ENCODE data around the gene CLIC3.
A peak's percentile ranks its signal among the peaks of the same experiment; 100 is the strongest.
"Not testable (repeated sequence)": the region's sequence is repeated elsewhere in the genome, so short reads cannot be mapped to it uniquely, and the experiment has no call there.

The CLIC3 gene

DNA sequence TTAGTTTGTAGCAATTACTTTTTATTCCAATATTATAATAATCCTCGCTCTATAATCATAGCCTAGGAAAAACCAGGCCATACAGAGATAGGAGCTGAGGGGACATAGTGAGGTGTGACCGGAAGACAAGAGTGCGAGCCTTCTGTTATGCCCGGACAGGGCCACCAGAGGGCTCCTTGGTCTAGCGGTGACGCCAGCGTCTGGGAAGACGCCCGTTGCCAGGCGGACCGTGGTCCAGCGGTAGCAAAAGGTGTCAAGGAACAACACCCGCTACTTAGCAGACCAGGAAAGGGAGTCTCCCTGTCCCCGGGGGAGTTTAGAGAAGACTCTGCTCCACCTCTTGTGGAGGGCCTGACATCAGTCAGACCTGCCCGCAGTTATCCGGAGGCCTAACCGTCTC, 7.9 kb upstream of the CLIC3 start:
- not testable (repeated sequence) for DNase-seq (ENCODE audit: low read depth in 3 of 3, low spot score in 1 of 3)

GRCh38 chr9:137002646-137003041, 6.3 kb upstream of the CLIC3 start:
- DNase-seq (ENCODE audit: low read depth in 3 of 3, low spot score in 1 of 3) = no peak

DNA sequence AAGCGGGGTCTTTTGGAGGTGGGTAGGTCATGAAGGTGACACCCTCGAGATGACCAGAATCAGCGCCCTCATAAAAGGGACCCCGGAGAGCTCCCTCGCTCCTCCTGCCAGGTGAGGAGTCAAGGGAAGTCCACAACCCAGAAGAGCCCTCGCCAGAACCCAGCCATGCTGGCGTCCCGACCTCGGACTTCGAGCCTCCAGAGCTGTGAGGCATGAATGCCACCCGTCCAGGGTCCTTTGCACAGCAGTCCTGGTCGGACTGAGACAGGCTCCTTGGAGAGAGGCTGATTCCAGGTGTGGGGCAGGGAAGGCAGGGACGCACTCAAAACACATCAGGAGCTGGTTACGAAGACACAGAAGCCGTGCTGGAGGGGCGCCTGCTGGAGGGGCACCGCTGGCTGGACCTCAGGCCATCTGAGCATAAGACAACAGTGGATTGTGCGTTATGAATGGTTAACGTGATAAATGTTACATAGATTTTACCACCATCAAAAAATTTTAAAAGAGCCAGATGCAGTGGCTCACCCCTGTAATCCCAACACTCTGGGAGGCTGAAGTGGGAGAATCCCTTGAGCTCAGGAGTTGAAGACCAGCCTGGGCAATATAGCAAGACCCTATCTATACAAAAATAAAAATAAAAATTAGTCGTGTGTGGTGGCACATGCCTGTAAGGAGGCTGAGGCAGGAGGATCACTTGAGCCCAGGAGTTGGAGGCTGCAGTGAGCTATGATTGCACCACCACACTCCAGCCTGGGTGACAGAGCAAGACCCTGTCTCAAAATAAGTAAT, 5.7 kb upstream of the CLIC3 start:
- no peak for DNase-seq (ENCODE audit: low read depth in 3 of 3, low spot score in 1 of 3)

- DNase-seq (ENCODE audit: low read depth in 3 of 3, low spot score in 1 of 3) = no peak
These were observed 4.0 kb upstream of the CLIC3 start for GRCh38 chr9:137000177-137000930.

DNA sequence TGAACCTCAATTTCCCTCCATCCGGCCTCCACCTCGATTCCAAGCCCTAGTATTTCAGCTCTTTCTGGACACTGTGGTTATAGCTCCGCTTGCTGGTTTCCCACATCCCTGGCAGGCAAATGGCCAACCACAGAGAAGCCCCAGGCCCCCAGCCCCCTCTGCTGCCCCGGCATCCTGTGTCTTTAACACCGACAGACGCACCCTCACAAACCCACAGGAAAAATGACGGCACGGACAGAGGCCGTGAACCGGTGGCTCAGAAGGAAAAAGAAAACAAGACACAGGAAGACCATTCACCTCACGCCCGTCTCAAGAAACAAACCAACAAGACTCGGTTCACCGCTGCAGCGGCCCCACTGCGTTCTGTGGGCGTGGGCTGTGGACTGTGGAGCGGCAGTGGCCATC, 1.5 kb upstream of the CLIC3 start:
- DNase-seq (ENCODE audit: low read depth in 3 of 3, low spot score in 1 of 3) = no peak

DNA sequence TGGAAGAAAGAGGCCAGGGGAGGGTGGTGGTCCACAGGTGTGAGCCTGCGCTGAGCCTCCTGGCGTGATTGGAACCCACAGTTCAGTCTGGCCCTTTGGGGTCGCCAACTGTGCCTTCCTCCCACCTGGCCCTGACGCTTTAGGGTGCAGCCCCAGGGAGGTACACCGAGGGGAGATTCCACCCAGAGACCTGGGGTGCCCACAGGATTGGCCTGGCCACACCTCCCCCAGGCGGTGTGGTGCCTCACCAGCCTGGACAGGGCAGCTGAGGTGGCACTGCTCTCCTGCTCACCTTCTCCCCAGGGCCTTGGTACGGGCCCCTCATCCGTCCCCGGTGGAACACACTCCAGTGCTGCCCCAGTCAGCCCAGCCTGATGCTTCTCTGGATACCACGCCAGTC, 1.0 kb upstream of the CLIC3 start:
- DNase-seq (ENCODE audit: low read depth in 3 of 3, low spot score in 1 of 3) = no peak

DNA sequence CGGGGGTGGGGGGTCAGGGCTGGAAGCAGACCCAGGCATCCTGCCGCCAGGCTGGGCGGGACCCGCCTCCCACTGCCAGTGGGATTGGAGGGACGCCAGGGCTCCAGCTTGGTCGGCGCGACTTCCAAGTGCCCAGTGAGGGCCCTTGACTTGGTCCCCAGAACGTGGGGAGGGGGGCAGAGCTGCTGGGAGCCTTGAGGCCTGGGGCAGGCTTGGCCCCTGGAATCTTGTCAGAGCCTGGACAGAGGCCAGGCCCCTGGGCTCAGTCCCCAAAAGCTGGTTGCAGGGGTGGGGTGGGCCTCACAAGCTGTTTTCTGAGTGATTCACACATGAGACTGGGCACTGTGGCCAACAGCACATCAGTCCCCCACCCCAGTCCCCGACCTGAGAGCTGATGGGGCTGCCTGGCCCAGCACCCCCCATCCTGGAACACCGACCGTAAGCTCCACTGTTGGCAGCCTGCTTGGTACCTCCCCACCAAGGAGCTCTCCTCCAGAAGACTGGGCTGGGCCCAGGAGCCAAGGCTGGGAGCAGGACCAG, 526 bp downstream of the CLIC3 start:
- DNase-seq (ENCODE audit: low read depth in 3 of 3, low spot score in 1 of 3) = no peak

GRCh38 chr9:136995362-136995761, 1.0 kb downstream of the CLIC3 start:
- DNase-seq (ENCODE audit: low read depth in 3 of 3, low spot score in 1 of 3) = no peak

DNA sequence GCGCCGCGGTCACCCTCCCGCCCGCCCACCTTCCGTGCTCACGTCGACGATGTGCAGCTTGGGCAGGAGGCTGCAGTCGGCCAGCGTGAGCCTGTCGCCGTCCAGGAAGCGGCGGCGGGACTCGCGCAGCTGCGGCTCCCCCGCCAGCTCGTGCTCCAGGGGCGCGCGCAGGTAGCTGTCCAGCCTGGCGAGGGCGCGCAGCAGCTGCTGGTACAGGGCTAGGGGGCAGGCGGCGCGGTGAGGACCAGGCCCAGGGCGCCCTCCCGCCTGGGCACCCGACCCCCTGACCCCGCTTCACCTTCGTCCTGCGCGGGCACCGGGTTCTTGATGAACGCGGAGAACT, 1.5 kb downstream of the CLIC3 start:
- DNase-seq (ENCODE audit: low read depth in 3 of 3, low spot score in 1 of 3) = no peak

DNA sequence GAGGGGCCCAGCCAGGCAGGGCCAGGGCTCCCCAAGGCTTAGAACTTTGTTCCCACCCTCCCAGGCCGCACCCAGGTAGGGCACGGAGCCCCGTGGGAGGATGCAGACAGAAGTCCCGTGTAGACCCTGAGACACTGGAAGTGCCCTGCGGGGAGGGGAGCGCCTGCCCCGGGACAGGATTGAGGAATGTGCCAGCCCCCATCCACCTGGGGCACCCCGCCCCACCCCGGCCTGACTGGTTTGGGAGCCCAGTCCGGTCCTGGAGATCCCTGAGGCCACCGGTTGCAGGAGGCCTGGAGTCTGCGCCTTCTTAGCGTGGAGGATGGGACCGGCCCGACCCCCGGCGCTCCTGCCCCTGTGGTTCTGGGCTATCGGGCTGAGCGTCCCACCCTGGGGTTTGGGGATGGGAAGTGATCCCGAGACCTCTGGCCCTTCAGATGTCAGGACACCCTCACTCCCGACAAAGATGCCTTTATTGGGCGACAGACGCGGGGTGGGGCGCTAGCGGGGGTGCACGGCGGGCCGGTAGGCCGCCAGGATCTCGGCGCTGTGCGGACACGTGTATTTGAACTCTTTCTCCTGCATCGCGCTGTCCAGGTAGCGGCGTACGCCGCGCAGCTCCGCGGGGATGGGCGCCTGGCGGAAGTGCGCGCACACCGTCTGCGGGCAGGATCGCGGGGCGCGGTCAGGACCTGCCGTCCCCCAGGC, 2.0 kb downstream of the CLIC3 start:
- no peak for DNase-seq (ENCODE audit: low read depth in 3 of 3, low spot score in 1 of 3)

DNA sequence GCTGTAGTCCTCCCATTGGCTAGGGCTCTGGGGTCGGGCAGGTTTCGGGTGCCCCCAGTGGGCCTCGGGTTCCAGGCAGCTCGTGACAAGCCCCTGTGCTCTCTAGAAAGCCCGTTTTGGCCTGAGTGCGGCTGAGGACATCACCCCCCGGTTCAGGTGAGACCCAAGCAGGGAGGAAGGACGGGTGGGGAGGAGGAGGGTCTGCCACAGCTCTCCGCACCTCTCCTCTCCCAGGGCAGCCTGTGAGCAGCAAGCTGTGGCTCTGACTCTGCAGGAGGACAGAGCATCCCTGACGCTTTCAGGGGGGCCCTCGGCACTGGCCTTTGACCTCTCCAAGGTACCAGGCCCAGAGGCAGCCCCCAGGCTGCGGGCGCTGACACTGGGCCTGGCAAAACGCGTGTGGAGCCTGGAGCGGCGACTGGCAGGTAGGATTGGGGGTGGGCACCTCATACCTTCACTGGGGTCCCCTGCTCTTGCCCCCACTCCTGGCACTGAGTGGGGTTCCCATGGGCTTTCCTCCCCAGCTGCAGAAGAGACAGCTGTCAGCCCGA, 3.5 kb downstream of the CLIC3 start:
- DNase-seq (ENCODE audit: low read depth in 3 of 3, low spot score in 1 of 3) = no peak

DNA sequence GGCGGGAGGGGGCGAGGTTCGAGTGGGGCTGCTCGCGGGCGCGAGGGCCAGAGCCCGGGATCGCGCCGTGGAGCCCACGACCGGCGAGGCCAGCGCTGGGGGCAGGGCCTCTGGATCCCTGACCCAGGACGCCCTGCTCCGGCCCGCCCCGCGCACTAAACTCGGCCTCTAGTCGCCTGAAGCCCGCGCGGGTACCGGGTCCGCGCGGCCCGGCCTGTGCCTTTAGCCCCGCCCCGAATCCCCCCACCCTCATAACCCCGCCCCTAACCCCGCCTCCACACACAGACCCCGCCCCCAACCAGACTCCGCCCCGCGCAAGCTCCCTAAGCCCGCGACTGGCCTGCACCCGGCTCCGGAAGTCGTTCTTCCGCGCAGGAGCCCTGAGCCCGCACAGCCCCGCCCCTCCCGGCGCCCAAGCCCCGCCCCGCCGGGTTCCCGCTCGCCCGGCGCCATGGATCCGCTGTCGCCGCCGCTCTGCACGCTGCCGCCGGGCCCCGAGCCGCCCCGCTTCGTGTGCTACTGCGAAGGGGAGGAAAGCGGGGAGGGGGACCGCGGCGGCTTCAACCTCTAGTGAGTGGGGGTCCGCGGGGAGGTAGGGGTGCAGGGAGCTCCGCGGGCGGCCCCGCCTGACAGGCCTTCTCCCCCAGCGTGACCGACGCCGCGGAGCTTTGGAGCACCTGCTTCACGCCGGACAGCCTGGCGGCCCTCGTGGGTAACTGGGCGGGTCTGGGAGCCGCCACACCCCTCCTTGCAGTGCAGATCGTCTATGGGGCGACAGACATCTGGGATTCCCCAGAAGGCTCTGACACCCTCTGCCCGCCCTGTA, 4.2 kb downstream of the CLIC3 start, which contains the start of gene PAXX:
TSS of gene PAXX (plus strand) at position 430 of the 826 bp plus-strand sequence. CDS start at position 452, 22 bp downstream.
- peak; percentile 80 to 95 (median 87) for DNase-seq (ENCODE audit: low read depth in 3 of 3, low spot score in 1 of 3)

GRCh38 chr9:136990242-136990911, 6.0 kb downstream of the CLIC3 start:
- DNase-seq (ENCODE audit: low read depth in 3 of 3, low spot score in 1 of 3) = no peak

DNA sequence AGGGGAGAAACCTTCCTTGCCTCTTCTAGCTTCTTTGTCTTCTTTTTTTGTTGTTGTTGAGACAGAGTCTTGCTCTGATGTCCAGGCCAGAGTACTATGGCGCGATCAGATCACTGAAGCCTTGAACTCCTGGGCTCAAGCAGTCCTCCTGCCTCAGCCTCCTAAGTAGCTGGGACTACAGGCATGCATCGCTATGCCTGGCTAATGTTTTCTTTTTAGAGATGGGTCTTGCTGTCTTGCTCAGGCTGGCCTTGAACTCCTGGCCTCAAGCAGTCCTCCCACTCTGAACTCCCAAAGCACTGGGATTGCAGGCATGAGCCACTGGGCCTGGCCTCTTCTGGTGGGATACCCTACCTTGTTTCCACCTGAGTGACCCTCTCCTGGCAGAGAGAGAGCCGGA, 7.5 kb downstream of the CLIC3 start:
- DNase-seq (ENCODE audit: low read depth in 3 of 3, low spot score in 1 of 3) = no peak

- DNase-seq (ENCODE audit: low read depth in 3 of 3, low spot score in 1 of 3) = no peak
These were observed 10.5 kb downstream of the CLIC3 start for GRCh38 chr9:136985853-136986252.

- no peak for DNase-seq (ENCODE audit: low read depth in 3 of 3, low spot score in 1 of 3)
These were observed 11.3 kb downstream of the CLIC3 start for GRCh38 chr9:136985027-136985602.

DNA sequence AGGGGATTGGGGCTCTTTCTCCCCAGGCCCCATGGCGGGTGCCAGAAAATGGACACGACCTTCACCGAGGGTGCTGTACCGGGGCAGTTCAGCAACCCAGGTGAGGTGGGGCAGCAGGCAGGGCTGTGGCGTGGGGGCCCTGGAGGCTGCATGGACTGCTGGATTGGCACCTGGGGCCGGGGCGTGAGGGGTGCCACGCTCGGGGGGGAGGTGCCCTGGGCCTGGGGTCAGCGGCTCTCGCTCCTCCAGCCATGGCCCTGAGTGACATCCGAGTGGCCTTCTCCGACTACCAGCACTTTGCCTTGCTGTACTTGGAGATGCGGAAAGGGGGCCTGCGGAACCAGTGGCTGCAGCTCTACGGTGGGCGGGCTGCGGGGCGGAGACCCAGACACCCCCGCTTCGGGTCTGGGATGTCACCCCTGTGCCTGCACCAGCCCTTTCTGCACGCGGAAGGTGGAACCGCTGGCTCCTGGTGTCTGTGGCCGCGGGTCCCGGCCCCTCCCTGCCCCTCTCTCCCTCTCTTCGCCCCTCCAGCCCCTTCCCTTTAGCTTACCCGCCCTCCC, 11.8 kb downstream of the CLIC3 start:
- no peak for DNase-seq (ENCODE audit: low read depth in 3 of 3, low spot score in 1 of 3)

DNA sequence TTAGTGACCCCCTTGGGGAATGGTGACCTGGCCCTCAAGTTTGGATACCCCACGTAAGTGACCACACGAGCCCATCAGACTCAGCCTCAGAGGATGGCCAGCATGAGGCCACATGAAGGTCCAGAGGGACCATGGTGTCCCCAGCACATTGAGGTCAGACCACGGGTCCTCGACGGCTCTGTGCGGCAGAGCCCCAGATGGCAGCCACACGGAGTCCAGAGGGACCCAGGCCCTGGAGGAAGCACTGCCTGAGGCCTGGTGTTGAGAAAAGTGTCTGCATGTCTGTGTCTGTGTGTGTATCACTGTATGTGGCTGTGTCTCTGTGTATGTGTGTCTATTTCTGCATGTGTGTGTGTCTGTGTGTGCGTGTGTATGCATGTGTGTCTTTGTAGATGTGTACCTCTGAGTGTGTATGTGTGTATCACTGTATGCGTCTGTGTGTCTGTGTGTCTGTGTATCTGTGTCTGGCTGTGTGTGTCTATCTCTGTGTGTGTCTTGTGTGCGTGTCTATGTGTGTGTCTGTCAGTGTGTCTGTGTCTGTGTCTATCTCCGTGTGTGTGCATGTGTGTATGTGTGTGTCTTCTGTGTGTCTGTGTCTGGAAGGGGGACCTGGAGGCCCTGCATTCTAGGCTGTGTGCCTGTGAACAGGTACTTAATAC, 12.6 kb downstream of the CLIC3 start:
- DNase-seq (ENCODE audit: low read depth in 3 of 3, low spot score in 1 of 3) = no peak

- no peak for DNase-seq (ENCODE audit: low read depth in 3 of 3, low spot score in 1 of 3)
These were observed 13.2 kb downstream of the CLIC3 start for GRCh38 chr9:136983167-136983566.

Measured in stimulated activated CD4-positive, alpha-beta T cell treated with anti-CD3 and anti-CD28 coated beads, TNF-alpha, amount 100 ng/mL, for 1 hour (primary cell).